Right cardiac atrium (tissue), 5 donors: Measurements from ENCODE around the gene TMEM39A. TPM values are rescaled to one million over a fixed set of nuclear protein-coding genes. Genes with fewer than 3 reads are reported as not detected.

ENCODE experiments used
- ATAC-seq, 2 donors: fragments of 200-7000 bp; cut with Tn5 transposase; one replicate each; pipeline versions ENCODE4 v1.8.0 to v1.9.1; 2020; ENCODE audit warnings: moderate library complexity in 2 of 2, mild to moderate bottlenecking in 1 of 2
- DNase-seq, 3 donors: peaks; one replicate each; pipeline ENCODE4 v3.0.0-alpha.2; 2020
- H3K27ac ChIP-seq: one replicate; pipeline ENCODE4 v1.5.1; 2013; ENCODE audit warnings: mild to moderate bottlenecking, low read length, control low read depth, moderate library complexity
- H3K27me3 ChIP-seq: one replicate; pipeline ENCODE4 v1.6.1; 2013; ENCODE audit not compliant: control insufficient read depth, insufficient read depth
- H3K4me1 ChIP-seq: one replicate; pipeline ENCODE4 v1.6.1; 2013; ENCODE audit warnings: low read length; ENCODE audit not compliant: control insufficient read depth, insufficient read depth
- H3K4me3 ChIP-seq: one replicate; pipeline ENCODE4 v1.5.1; 2013; ENCODE audit warnings: low read length, control low read depth
- H3K9me3 ChIP-seq: one replicate; pipeline ENCODE4 v1.6.1; 2013; ENCODE audit warnings: low read length; ENCODE audit not compliant: control insufficient read depth
- WGBS: extraction: QIAGEN DNeasy Blood & Tissue Kit; methylation state at CpG from one replicate; pipeline ENCODE4 v1.1.7; 2013; 5-methylcytosine and 5-hydroxymethylcytosine counted together
- intact Hi-C, 4 donors: fragments of 100-400 bp; cut with DNase I; formaldehyde crosslinking; loops; one replicate each; pipeline versions ENCODE4 v1.11.0 to v1.14.0; 2022 to 2023
- polyA plus RNA-seq: library from polyadenylated mRNA; stranded (reverse); fragments of 200-250 nt; gene quantifications from one replicate; pipeline ENCODE4 v1.2.3, GENCODE V29; 2013
- total RNA-seq, 4 donors: library from RNA; stranded (reverse); fragmentation: NEBNext Ultra II Directional; extraction: Animal tissue kit (Norgen Biotek cat#: 25700); gene quantifications; one replicate each; pipeline ENCODE4 v1.2.1, GENCODE V29; 2021
- donor health status: healthy with polysubstance abuse.
- donor health status: DM: no; HTN: yes; CAD: no.
- donor health status: DM: no; HTN: no; CAD: no.
- donor health status: DM: no; HTN: yes; CAD: no; lungs with severe emphysema.
- donor health status: DM: yes; HTN: yes; CAD: no.

The TMEM39A gene
- total and polyA plus RNA-seq, 5 donors = 6.7 to 36.0 (median 21.4) TPM

GRCh38 chr3:119453822-119454221 is 9.6 kb downstream of the TMEM39A start:
- Histone ChIP-seq H3K27ac (no peak overlapping the region), H3K27me3 (no peaks in the 10 kb centered on the region), H3K9me3 (no peaks in the 10 kb centered on the region), H3K4me3 (no peak overlapping the region), H3K4me1 (no peaks in the 10 kb centered on the region)
- no peak for ATAC-seq
- intact Hi-C loops = no loop called here
- WGBS = 49% methylated on average over 1 of the region's 1 CpG
- no peak for DNase-seq

- DNase-seq (no peak), ATAC-seq (no peak)
- Histone ChIP-seq H3K27me3 (no peaks in the 10 kb centered on the region), H3K9me3 (no peaks in the 10 kb centered on the region), H3K4me3 (no peak overlapping the region), H3K4me1 (no peaks in the 10 kb centered on the region), H3K27ac (no peak overlapping the region)
- WGBS = 100% methylated on average over 2 of the region's 2 CpGs
- intact Hi-C loops = no loop called here
Observed at GRCh38 chr3:119444590-119444989, 18.8 kb downstream of the TMEM39A start.

DNA sequence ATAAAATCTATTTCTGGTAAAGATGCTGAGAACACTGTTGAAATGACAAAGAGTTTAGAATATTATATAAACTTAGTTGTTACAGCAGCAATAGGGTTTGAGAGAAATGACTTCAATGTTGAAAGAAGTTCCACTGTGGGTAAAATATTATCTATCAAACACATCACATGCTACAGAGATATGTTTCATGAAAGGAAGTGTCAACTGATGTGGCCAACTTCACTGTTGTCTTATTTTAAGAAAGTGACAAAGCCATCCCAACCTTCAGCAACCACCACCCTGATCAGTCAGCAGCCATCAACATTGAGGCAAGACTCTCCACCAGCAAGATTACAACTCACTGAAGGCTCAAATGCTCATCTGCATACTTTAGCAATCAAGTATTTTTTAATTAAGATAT is 20.2 kb downstream of the TMEM39A start:
- H3K4me1 ChIP-seq = no peaks in the 10 kb centered on the region
- H3K27ac ChIP-seq = no peak overlapping the region
- no peak for DNase-seq
- no peaks in the 10 kb centered on the region for H3K27me3 ChIP-seq
- no peak overlapping the region for H3K4me3 ChIP-seq
- no peaks in the 10 kb centered on the region for H3K9me3 ChIP-seq
- ATAC-seq = no peak
- intact Hi-C loops = no loop called here

- Histone ChIP-seq H3K27ac (no peak overlapping the region), H3K4me3 (no peak overlapping the region), H3K9me3 (no peaks in the 10 kb centered on the region), H3K4me1 (peaks cover 3% of the 10 kb centered on the region), H3K27me3 (no peaks in the 10 kb centered on the region)
- no peak for ATAC-seq
- no peak for DNase-seq
- WGBS = 89% methylated on average over 6 of the region's 6 CpGs
- intact Hi-C loops = no loop called here
Observed at GRCh38 chr3:119437691-119438258, 25.6 kb downstream of the TMEM39A start.

DNA sequence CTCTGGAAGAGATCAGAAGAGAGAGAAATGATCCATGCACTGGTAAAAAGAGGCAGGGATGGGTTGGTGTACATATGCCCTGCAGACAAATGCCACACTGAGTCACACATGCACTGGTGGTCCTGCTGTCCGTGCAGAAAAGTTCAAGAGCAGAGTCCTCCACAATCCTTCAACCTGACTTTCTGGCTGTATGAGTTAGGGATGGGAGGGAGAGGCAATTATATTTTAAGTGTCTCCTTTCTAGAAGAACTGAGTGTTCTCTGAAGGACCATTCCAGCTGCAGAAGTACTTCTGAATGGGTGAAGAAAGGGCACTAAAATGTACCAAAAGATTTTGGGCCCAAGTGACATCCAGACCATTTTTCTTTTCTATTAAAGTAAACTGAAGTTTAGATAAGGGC is 26.4 kb downstream of the TMEM39A start:
- Histone ChIP-seq H3K4me1 (peaks cover 3% of the 10 kb centered on the region), H3K27ac (no peak overlapping the region), H3K27me3 (no peaks in the 10 kb centered on the region), H3K9me3 (no peaks in the 10 kb centered on the region), H3K4me3 (no peak overlapping the region)
- WGBS = 91% methylated on average over 1 of the region's 1 CpG
- peak in 1 of 2 donors; percentile 24 for ATAC-seq
- intact Hi-C loops = no loop called here
- DNase-seq = no peak

- ATAC-seq (no peak), DNase-seq (no peak)
- Histone ChIP-seq H3K27me3 (no peaks in the 10 kb centered on the region), H3K4me1 (peaks cover 3% of the 10 kb centered on the region), H3K4me3 (no peak overlapping the region), H3K27ac (no peak overlapping the region), H3K9me3 (no peaks in the 10 kb centered on the region)
- intact Hi-C loops = no loop called here
- 96% methylated on average over 4 of the region's 4 CpGs for WGBS
Observed at GRCh38 chr3:119434703-119435102, 28.7 kb downstream of the TMEM39A start.

DNA sequence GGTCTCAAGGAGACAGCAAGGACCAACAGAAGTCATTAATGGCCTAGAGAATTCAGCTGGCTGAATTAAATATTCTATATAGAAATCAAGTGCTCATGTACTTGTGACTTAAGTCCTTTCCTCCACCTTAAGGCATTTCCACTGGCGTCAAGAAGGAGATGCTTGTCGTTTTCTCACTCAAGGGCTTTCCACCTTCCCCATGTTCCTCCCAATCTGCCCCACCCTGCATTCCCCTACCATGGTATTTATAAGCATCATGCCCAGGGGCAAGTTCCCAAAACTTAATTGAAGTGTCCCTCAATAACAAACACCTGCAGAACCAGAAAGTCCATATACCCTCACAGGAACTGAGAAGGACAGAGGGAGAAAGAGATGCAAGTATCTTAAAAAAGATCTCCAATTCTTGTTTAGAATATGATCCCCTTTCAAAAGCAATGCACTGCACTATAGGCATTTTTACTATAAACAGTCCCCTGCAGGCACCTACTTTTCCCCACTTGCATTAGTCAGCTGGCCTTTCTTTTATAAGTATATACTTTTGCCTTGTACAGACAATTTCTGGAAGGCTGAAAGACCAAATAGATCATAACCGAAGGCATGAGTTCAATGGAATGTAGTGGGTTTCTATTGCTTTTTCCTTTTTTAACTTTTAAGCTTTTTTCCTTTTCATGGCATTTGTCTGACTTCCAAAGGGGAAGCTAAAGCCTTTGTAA is 29.6 kb downstream of the TMEM39A start:
- Histone ChIP-seq H3K27me3 (no peaks in the 10 kb centered on the region), H3K27ac (no peak overlapping the region), H3K4me1 (peaks cover 3% of the 10 kb centered on the region), H3K9me3 (no peaks in the 10 kb centered on the region), H3K4me3 (no peak overlapping the region)
- no peak for DNase-seq
- intact Hi-C loops = no loop called here
- 94% methylated on average over 3 of the region's 3 CpGs for WGBS
- no peak for ATAC-seq

- DNase-seq (no peak), ATAC-seq (no peak)
- H3K9me3 ChIP-seq = no peaks in the 10 kb centered on the region
- no peak overlapping the region for H3K4me3 ChIP-seq
- peaks cover 1% of the 10 kb centered on the region for H3K4me1 ChIP-seq
- H3K27ac ChIP-seq = no peak overlapping the region
- H3K27me3 ChIP-seq = no peaks in the 10 kb centered on the region
- intact Hi-C loops = no loop called here
- WGBS = 95% methylated on average over 1 of the region's 1 CpG
Observed at GRCh38 chr3:119428538-119428937, 34.9 kb downstream of the TMEM39A start.

- H3K4me3 ChIP-seq = no peak overlapping the region
- H3K9me3 ChIP-seq = no peaks in the 10 kb centered on the region
Observed at GRCh38 chr3:119427669-119428068, 35.7 kb downstream of the TMEM39A start.

GRCh38 chr3:119420196-119420595 is 43.2 kb downstream of the TMEM39A start:
- ATAC-seq (no peak), DNase-seq (no peak)
- H3K27me3 ChIP-seq = no peaks in the 10 kb centered on the region
- WGBS = 60% methylated on average over 2 of the region's 2 CpGs
- no peaks in the 10 kb centered on the region for H3K9me3 ChIP-seq
- intact Hi-C loops = no loop called here
- peaks cover 5% of the 10 kb centered on the region for H3K4me1 ChIP-seq
- no peak overlapping the region for H3K4me3 ChIP-seq
- peak overlapping the region; percentile 62 for H3K27ac ChIP-seq

More at GRCh38 chr3:119427669-119428068, 35.7 kb downstream of the TMEM39A start:
- H3K27me3 ChIP-seq = no peaks in the 10 kb centered on the region
- no peaks in the 10 kb centered on the region for H3K4me1 ChIP-seq
- DNase-seq (no peak), ATAC-seq (no peak)
- intact Hi-C loops = no loop called here
- no peak overlapping the region for H3K27ac ChIP-seq
- WGBS = 95% methylated on average over 1 of the region's 1 CpG

DNA sequence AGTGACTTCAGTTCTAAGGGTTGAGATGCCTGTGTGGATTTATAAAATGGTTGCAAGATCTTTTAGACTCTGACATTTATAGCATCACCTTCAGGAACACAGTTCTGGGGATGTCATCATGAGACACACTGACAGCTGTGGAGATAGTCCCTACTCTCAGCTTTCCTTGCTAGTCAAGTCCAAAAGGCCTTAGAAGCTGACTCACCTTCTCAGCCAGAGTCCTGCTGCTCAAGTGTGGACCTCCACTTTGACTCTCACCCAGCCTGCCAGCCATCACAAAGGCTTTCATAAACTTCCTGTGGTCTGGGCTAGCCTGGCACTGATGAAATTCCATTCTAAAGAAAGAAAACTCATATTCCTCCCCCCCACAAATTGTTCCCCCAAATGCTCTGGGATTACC is 44.8 kb downstream of the TMEM39A start:
- Histone ChIP-seq H3K9me3 (no peaks in the 10 kb centered on the region), H3K27me3 (no peaks in the 10 kb centered on the region), H3K4me1 (peaks cover 9% of the 10 kb centered on the region), H3K4me3 (no peak overlapping the region), H3K27ac (peak overlapping the region; percentile 86)
- ATAC-seq = peak; percentile 20 to 40
- no peak for DNase-seq
- intact Hi-C loops = no loop called here
